ENCODE measurements around the gene TOX3. TPM values are rescaled to one million over a fixed set of nuclear protein-coding genes. Genes with fewer than 3 reads are reported as not detected.

The TOX3 gene
- total and polyA plus RNA-seq, 2 of the 13 experiments (the other 11 are each of a cell fraction or from before 2014, with no cell fraction given): 14.5 to 98.6 TPM

DNA sequence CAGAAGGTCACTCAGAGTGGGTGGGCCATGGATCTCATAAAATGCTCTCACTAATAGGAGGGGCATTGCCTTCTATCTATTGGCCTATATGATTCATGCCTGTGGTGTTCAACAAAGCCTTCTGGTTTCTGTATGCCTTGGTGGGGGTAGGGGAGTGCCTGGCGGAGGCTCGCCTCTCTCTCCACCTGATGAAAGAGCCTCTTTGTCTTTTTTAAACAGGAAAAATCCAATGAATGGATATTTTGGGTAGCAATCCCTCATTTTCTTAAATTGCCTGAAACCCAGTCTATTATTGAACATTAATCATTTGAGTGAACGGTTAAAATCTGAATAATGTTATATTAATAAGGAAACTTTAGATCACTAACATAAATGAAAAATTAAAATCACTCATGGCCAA lies 90.6 kb downstream of the TOX3 start (continued):
- TF ChIP-seq, protein P1, sequence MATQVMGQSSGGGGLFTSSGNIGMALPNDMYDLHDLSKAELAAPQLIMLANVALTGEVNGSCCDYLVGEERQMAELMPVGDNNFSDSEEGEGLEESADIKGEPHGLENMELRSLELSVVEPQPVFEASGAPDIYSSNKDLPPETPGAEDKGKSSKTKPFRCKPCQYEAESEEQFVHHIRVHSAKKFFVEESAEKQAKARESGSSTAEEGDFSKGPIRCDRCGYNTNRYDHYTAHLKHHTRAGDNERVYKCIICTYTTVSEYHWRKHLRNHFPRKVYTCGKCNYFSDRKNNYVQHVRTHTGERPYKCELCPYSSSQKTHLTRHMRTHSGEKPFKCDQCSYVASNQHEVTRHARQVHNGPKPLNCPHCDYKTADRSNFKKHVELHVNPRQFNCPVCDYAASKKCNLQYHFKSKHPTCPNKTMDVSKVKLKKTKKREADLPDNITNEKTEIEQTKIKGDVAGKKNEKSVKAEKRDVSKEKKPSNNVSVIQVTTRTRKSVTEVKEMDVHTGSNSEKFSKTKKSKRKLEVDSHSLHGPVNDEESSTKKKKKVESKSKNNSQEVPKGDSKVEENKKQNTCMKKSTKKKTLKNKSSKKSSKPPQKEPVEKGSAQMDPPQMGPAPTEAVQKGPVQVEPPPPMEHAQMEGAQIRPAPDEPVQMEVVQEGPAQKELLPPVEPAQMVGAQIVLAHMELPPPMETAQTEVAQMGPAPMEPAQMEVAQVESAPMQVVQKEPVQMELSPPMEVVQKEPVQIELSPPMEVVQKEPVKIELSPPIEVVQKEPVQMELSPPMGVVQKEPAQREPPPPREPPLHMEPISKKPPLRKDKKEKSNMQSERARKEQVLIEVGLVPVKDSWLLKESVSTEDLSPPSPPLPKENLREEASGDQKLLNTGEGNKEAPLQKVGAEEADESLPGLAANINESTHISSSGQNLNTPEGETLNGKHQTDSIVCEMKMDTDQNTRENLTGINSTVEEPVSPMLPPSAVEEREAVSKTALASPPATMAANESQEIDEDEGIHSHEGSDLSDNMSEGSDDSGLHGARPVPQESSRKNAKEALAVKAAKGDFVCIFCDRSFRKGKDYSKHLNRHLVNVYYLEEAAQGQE (IDR thresholded peaks at IDR 0.05; ENCODE audit: borderline replicate concordance in 1 of 2, low read depth in 1 of 2, low read length in 2 of 2): no peak
- TF ChIP-seq PRDM10 (CRISPR knock-in tag; IDR thresholded peaks at IDR 0.05; ENCODE audit: low read depth): 0 out of 2 replicates have a peak, but pooled peaks have one; percentile 43
- TF ChIP-seq SMAD1 (CRISPR knock-in tag; IDR thresholded peaks at IDR 0.05; ENCODE audit: borderline replicate concordance, low read depth): no peak
- TF ChIP-seq ZNF253 (CRISPR knock-in tag; IDR thresholded peaks at IDR 0.05; ENCODE audit: borderline replicate concordance): no peak
- no peak for TF ChIP-seq NONO (IDR thresholded peaks at IDR 0.05)
- no peak for TF ChIP-seq NONO (CRISPR knock-in tag; conservative IDR thresholded peaks at IDR 0.05)
- TF ChIP-seq HDAC1 (CRISPR knock-in tag; IDR thresholded peaks at IDR 0.05): 0 out of 2 replicates have a peak, but pooled peaks have one; percentile 30
- TF ChIP-seq ZBTB39 (CRISPR knock-in tag; IDR thresholded peaks at IDR 0.05): no peak
- no peak for TF ChIP-seq ZNF747 (CRISPR knock-in tag; IDR thresholded peaks at IDR 0.05; ENCODE audit: borderline replicate concordance)
- TF ChIP-seq FOXP1 (IDR thresholded peaks at IDR 0.05): no peak
- peak; percentile 53; the same call in 1 of the 2 replicates for TF ChIP-seq FOXP1 (CRISPR knock-in tag; IDR thresholded peaks at IDR 0.05)
- TF ChIP-seq, protein P2, sequence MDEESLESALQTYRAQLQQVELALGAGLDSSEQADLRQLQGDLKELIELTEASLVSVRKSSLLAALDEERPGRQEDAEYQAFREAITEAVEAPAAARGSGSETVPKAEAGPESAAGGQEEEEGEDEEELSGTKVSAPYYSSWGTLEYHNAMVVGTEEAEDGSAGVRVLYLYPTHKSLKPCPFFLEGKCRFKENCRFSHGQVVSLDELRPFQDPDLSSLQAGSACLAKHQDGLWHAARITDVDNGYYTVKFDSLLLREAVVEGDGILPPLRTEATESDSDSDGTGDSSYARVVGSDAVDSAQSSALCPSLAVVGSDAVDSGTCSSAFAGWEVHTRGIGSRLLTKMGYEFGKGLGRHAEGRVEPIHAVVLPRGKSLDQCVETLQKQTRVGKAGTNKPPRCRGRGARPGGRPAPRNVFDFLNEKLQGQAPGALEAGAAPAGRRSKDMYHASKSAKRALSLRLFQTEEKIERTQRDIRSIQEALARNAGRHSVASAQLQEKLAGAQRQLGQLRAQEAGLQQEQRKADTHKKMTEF (CRISPR knock-in tag; IDR thresholded peaks at IDR 0.05): 0 out of 2 replicates have a peak, but pooled peaks have one; percentile 52
- no peak for TF ChIP-seq ARNTL (CRISPR knock-in tag; IDR thresholded peaks at IDR 0.05)
- TF ChIP-seq ZNF792 (CRISPR knock-in tag; IDR thresholded peaks at IDR 0.05): peak; percentile 68; the same call in 1 of the 2 replicates
- no peak for TF ChIP-seq E2F5 (CRISPR knock-in tag; conservative IDR thresholded peaks at IDR 0.05)
- TF ChIP-seq, protein P3, sequence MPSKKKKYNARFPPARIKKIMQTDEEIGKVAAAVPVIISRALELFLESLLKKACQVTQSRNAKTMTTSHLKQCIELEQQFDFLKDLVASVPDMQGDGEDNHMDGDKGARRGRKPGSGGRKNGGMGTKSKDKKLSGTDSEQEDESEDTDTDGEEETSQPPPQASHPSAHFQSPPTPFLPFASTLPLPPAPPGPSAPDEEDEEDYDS (CRISPR knock-in tag; IDR thresholded peaks at IDR 0.05): no peak
